HG03097 (cell line): ENCODE results near the gene IGF2BP2.

Experiments
- ATAC-seq: cut with Tn5 transposase; IDR thresholded peaks from one replicate; pipeline ENCODE4 v1.9.1; 2021; ENCODE audit not compliant: unreplicated experiment, low FRiP score

IGF2BP2 gene

GRCh38 chr3:185737740-185738680 is 86.8 kb downstream of the IGF2BP2 start:
- ATAC-seq, result no peak

GRCh38 chr3:185737020-185737419 is 87.8 kb downstream of the IGF2BP2 start:
- no peak for ATAC-seq

GRCh38 chr3:185734725-185735096 is 90.1 kb downstream of the IGF2BP2 start:
- no peak for ATAC-seq

- ATAC-seq, result no peak
These were observed 90.7 kb downstream of the IGF2BP2 start for GRCh38 chr3:185733980-185734724.

GRCh38 chr3:185732782-185733181 is 92.1 kb downstream of the IGF2BP2 start:
- ATAC-seq, result no peak

GRCh38 chr3:185730550-185730949 is 94.3 kb downstream of the IGF2BP2 start:
- no peak for ATAC-seq

GRCh38 chr3:185729337-185730055 is 95.3 kb downstream of the IGF2BP2 start:
- ATAC-seq, result no peak

- no peak for ATAC-seq
These were observed 96.1 kb downstream of the IGF2BP2 start for GRCh38 chr3:185728630-185729336.

- ATAC-seq, result no peak
These were observed 97.0 kb downstream of the IGF2BP2 start for GRCh38 chr3:185727873-185728272.

- ATAC-seq, result no peak
These were observed 98.4 kb downstream of the IGF2BP2 start for GRCh38 chr3:185726254-185726967.

GRCh38 chr3:185724761-185725160 is 100.1 kb downstream of the IGF2BP2 start:
- no peak for ATAC-seq

GRCh38 chr3:185724251-185724650 is 100.6 kb downstream of the IGF2BP2 start:
- no peak for ATAC-seq

- ATAC-seq, result no peak
These were observed 102.0 kb downstream of the IGF2BP2 start for GRCh38 chr3:185722881-185723280.

- no peak for ATAC-seq
These were observed 102.9 kb downstream of the IGF2BP2 start for GRCh38 chr3:185721970-185722369.

- ATAC-seq, result no peak
These were observed 104.5 kb downstream of the IGF2BP2 start for GRCh38 chr3:185720326-185720725.

GRCh38 chr3:185718736-185719593 is 105.9 kb downstream of the IGF2BP2 start:
- no peak for ATAC-seq

GRCh38 chr3:185717627-185718402 is 107.0 kb downstream of the IGF2BP2 start:
- ATAC-seq, result no peak

GRCh38 chr3:185717121-185717520 is 107.7 kb downstream of the IGF2BP2 start:
- ATAC-seq, result no peak
